Osteocyte (in vitro differentiated cells): ENCODE results near the gene SPSB4. TPM values are rescaled to one million over a fixed set of nuclear protein-coding genes. Genes with fewer than 3 reads are reported as not detected.

Experiments used
- DNase-seq: peaks from one replicate; pipeline ENCODE4 v3.0.0; 2021; ENCODE audit warnings: mixed read lengths; ENCODE audit not compliant: unreplicated experiment; ENCODE audit errors: extremely low spot score
- H3K27ac Mint-ChIP-seq: one replicate; pipeline ENCODE4 v1.8.0; 2021; ENCODE audit warnings: mild to moderate bottlenecking, mixed read lengths; ENCODE audit not compliant: unreplicated experiment
- H3K27me3 Mint-ChIP-seq: one replicate; pipeline ENCODE4 v1.8.0; 2021; ENCODE audit warnings: mixed read lengths; ENCODE audit not compliant: unreplicated experiment
- H3K36me3 Mint-ChIP-seq: one replicate; pipeline ENCODE4 v1.8.0; 2021; ENCODE audit warnings: mixed read lengths; ENCODE audit not compliant: unreplicated experiment
- H3K4me1 Mint-ChIP-seq: one replicate; pipeline ENCODE4 v1.8.0; 2021; ENCODE audit warnings: mixed read lengths; ENCODE audit not compliant: unreplicated experiment
- H3K4me3 Mint-ChIP-seq: one replicate; pipeline ENCODE4 v1.8.0; 2021; ENCODE audit warnings: mild to moderate bottlenecking, moderate library complexity, mixed read lengths; ENCODE audit not compliant: unreplicated experiment
- H3K9me3 Mint-ChIP-seq: one replicate; pipeline ENCODE4 v1.8.0; 2021; ENCODE audit warnings: mixed read lengths; ENCODE audit not compliant: unreplicated experiment
- total RNA-seq: library from RNA; stranded (reverse); gene quantifications from 2 replicates; pipeline ENCODE4 v1.2.1, GENCODE V29; 2021
- TF ChIP-seq, protein P1 (sequence below): fragments of 200-600 bp; sonication (generic); IDR thresholded peaks from 2 replicates; pipeline ENCODE4 v1.5.0; 2021; ENCODE audit warnings: antibody characterized with exemption, mild to moderate bottlenecking, moderate library complexity

The SPSB4 gene
- total RNA-seq, 1 donor from 2014 or later = 3.3 TPM

DNA sequence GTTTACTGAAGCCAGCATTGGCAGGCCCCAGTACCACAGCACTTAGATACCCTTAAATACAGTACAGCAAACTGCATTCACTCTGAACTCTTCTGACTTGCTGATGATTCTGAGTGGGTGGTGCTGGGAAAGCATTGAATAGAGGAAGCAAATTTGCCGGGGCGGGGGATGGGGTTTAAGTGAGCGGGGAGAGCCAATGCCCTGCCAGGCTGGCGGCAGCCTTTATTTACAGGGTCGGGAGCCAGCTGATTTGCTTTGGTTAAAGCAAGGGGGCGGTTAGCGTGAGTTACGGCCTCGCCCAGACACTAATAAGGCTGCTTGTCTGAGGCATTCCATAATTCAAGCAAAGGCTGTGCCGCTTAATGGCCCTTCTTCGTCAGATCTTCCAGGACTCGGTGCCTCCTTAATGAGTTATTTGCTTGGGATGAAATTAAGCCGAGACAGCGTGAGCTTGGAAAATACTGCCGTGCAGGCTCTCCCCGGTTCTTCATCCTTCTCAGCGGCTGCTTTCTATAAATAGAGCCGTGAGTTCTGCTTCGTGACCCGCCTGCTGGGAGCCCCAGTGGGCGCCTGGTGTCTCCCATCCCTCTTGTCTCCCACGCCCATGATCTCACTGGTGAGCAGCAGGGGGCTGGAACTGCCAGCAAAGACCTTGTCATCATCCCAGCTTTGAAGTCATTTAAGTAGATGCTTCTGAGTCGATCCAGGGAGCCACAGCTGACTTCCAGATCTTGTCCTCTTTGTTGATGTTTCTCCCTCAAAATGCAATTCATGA, 25.8 kb downstream of the SPSB4 start:
- TF ChIP-seq, protein P1, sequence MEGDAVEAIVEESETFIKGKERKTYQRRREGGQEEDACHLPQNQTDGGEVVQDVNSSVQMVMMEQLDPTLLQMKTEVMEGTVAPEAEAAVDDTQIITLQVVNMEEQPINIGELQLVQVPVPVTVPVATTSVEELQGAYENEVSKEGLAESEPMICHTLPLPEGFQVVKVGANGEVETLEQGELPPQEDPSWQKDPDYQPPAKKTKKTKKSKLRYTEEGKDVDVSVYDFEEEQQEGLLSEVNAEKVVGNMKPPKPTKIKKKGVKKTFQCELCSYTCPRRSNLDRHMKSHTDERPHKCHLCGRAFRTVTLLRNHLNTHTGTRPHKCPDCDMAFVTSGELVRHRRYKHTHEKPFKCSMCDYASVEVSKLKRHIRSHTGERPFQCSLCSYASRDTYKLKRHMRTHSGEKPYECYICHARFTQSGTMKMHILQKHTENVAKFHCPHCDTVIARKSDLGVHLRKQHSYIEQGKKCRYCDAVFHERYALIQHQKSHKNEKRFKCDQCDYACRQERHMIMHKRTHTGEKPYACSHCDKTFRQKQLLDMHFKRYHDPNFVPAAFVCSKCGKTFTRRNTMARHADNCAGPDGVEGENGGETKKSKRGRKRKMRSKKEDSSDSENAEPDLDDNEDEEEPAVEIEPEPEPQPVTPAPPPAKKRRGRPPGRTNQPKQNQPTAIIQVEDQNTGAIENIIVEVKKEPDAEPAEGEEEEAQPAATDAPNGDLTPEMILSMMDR = no peak
- H3K36me3 Mint-ChIP-seq = no peaks in the 10 kb centered on the region
- peaks cover 41% of the 10 kb centered on the region for H3K4me1 Mint-ChIP-seq
- no peak for DNase-seq
- peak overlapping the region; percentile 84 for H3K27ac Mint-ChIP-seq
- H3K27me3 Mint-ChIP-seq = no peaks in the 10 kb centered on the region
- peak overlapping the region; percentile 61 for H3K4me3 Mint-ChIP-seq
- H3K9me3 Mint-ChIP-seq = no peaks in the 10 kb centered on the region

DNA sequence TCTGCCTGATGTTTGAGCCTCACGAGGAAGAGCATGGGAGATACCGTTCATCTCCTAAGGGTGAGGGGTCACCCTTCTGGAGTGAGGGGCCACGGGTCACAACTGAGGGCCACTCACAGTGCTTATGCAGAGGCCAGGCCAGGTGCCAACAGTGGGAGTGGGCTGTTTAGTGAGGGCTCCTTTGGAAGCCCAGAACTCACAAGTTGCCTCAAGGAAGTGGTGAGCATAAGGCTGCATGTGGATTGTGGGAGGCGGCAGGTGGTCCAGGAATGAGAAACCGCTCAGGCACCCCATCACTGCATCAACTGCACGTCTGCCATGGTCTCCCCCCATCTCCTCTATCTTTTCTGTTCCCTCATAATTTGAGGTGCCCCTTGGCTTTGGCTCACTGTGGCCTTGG, 26.5 kb downstream of the SPSB4 start:
- no peak for DNase-seq
- Mint-ChIP-seq H3K4me3 (peak overlapping the region; percentile 61), H3K36me3 (no peaks in the 10 kb centered on the region), H3K4me1 (peaks cover 48% of the 10 kb centered on the region), H3K27ac (peak overlapping the region; percentile 84), H3K9me3 (no peaks in the 10 kb centered on the region), H3K27me3 (no peaks in the 10 kb centered on the region)
- TF ChIP-seq, protein P1 = no peak

DNA sequence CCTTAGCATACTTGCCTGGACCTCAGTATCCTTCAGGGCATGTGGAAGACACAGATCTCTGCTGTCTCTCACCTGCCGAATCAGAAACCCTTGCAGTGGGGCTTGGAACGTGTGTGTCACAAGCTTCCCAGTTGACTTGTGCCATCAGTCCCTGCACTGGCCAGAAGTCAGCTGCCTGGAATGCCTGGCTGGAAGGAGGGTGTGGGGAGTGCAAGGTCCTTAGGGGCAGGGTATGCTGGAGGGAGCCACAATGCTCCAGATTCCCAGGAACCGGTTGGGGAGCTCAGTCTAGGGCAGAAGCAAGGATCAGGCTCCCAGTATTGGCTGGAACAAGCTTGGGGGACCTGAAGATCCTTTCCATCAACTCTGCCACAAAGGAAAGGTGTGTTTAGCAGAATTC, 27.1 kb downstream of the SPSB4 start:
- Mint-ChIP-seq H3K27ac (no peak overlapping the region), H3K4me1 (peaks cover 53% of the 10 kb centered on the region), H3K36me3 (no peaks in the 10 kb centered on the region), H3K27me3 (no peaks in the 10 kb centered on the region), H3K9me3 (no peaks in the 10 kb centered on the region), H3K4me3 (no peak overlapping the region)
- no peak for DNase-seq
- TF ChIP-seq, protein P1 = no peak

DNA sequence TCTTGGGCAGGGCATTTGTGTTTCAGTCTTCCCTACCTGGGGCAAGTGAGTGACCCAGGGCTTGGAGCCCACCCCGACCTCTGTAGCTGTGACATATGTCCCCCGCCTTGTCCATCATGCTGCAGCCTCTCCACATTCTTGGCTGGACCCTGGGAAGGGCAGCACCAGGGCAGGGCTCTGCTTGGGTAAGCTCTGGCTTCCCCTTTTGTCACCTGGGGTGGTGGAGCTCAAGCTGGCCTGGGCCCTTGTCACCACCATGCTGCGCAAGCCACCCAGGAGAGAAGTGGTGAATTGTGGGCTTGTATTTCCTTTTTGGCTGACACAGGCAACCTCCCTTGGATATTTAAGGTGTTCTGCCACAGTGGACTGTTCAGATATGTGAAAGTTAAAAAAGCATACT, 29.3 kb downstream of the SPSB4 start:
- H3K36me3 Mint-ChIP-seq = no peaks in the 10 kb centered on the region
- H3K27ac Mint-ChIP-seq = no peak overlapping the region
- H3K9me3 Mint-ChIP-seq = no peaks in the 10 kb centered on the region
- peaks cover 75% of the 10 kb centered on the region for H3K4me1 Mint-ChIP-seq
- no peak for DNase-seq
- H3K27me3 Mint-ChIP-seq = no peaks in the 10 kb centered on the region
- H3K4me3 Mint-ChIP-seq = no peak overlapping the region
- TF ChIP-seq, protein P1 = no peak

DNA sequence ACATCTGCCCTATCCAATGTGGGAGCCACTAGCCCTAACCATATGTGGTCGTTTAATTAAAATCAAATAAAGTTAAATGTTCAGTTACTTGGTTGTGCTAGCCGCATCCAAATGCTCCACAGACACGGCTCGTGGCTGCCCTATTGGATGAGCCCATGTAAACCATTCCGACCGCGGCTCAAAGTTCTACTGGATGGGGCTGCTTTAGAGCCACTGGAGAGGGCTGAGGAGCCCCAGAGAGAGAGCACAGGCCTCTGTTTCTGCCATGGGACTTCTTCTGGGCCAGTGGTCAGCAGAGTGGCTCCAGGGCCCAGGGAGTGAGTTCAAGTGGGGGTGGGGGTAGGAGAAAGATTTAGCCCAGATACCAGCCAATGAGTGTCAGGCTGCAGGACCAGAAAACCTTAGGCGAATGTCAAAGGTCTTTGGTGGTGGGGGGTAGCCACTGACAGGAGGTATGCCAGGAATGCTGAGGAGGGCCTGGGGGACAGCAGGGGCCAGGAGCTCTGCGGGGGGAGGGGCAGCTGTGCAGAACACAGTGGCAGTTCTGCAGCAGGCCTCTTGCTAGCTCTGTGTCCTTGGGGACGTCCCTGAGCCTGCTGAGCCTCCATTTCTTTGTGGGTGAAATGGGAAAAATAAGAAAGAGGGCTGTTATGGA, 30.1 kb downstream of the SPSB4 start:
- H3K27ac Mint-ChIP-seq = no peak overlapping the region
- H3K27me3 Mint-ChIP-seq = no peaks in the 10 kb centered on the region
- H3K4me1 Mint-ChIP-seq = peaks cover 77% of the 10 kb centered on the region
- H3K9me3 Mint-ChIP-seq = no peaks in the 10 kb centered on the region
- TF ChIP-seq, protein P1 = no peak
- DNase-seq = no peak
- no peak overlapping the region for H3K4me3 Mint-ChIP-seq
- H3K36me3 Mint-ChIP-seq = no peaks in the 10 kb centered on the region
